ENCODE data around the gene ADM2.
"Not testable (repeated sequence)": the region's sequence is repeated elsewhere in the genome, so short reads cannot be mapped to it uniquely, and the experiment has no call there.

ADM2 gene, protein sequence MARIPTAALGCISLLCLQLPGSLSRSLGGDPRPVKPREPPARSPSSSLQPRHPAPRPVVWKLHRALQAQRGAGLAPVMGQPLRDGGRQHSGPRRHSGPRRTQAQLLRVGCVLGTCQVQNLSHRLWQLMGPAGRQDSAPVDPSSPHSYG

GRCh38 chr22:50481440-50482106, at the start of gene ADM2:
TSS of gene ADM2 (plus strand) at chr22:50481543. CDS start at chr22:50481848, 305 bp downstream.
- DNase-seq = peak; percentile 39

DNA sequence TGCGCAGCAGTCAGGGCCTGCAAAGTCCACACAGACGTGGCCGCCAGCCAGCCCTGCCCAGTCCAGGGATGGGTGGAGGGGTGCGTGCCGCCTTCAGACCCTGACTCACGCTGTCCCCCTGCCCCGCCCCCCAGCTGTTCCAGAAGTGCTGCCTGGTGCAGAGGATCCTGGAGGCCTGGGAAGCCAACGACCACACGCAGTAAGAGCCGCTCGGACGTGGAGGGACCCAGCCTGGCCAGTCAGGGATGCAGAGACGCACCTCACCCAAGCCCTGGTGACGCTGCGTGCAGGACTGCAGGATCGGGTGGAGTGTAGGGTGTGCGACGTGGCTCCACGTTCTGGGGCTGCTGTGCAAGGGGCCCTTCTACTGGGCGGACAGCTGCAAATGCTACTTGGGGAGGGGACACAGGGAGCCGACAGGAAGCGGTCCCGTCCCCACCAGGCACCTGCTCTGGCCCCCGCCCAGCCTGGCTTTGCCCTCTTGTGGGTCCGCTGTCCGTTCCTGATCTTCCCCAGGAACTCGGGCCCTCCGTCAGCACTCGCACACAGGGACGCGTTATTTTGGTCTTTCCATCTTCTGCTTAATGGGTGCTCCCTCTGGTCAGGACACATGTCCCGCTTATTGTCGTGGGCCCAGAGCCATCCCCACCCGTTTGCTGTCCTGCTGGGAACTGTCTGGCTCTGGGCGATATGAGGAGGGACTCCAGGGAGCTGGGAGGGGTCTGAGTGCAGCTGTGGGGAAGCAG, 49.0 kb upstream of the ADM2 start:
- DNase-seq = no peak

GRCh38 chr22:50432877-50433510, 48.3 kb upstream of the ADM2 start:
- not testable (repeated sequence) for DNase-seq

- DNase-seq = no peak
Measured at GRCh38 chr22:50434849-50435248, 46.5 kb upstream of the ADM2 start.

GRCh38 chr22:50435291-50436014, 45.9 kb upstream of the ADM2 start:
- DNase-seq = no peak

DNA sequence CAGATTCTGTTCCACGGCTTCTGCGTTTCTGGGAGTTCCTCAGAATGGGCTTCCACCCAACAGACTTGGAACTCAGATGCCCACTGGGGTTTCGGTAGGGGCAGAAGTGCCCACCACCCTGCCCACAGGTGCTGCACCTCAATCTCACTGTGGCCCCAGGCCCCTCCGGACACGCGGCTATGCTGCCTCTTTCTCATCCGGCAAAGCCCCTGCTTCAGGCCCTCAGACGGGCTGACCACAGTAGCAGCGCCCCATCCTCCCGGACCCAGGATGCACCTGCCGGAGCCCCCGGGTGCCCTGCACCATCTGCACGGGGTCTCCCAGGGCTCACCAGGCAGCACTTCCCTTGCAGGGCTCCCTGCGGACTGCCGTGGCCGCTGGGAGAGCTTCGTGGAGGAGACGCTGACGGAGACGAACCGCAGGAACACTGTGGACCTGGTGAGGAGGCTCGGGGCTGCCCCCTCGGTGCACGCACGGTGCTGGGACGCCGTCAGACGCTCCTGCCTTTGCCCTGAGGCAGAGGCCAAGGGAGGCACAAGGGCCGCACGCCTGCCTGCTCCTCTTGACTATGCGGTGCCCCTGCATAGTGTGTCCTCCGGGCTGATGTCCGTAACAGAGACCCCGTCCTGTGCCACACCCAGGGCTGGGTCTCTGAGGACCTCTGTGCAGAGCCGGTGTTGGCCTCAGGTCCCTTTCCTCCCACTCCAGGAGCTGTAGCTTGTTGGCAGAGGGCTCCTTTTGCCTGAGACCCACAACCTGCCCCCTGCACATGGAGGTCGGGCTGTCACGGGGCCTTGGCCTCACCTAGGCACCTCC, 45.1 kb upstream of the ADM2 start:
- DNase-seq = no peak

- DNase-seq = no peak
Measured at GRCh38 chr22:50436841-50437341, 44.5 kb upstream of the ADM2 start.

DNA sequence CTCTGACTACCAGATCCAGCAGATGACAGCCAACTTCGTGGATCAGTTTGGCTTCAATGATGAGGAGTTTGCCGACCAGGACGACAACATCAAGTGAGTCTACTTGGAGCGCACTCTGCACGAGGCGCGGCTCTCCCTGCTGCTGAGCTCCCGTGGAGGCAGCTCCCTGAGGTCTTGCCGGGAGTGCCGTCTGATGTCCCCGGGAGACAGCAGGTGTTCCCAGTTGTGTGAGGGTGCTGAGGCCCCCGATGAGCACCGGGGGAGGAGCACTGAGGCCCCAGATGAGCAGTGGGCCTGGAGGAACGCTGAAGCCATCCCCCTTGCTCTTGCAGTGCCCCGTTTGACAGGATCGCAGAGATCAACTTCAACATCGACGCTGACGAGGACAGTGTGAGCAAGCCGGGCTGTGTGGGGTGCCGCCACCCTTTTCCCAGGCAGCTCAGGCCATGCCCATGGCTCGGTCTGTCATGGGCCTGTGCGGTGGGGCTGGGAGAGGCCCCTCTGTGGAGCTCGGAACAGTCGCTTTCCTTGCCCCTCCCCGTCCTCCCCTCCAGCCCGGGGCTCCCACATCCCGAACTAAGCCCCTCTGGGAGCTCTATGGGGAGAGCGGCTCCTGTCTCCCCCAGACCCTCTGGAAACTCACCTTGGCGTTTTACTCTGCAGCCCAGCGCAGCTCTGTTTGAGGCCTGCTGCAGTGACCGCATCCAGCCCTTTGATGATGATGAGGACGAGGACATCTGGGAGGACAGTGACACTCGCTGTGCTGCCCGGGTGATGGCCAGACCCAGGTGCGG, 43.6 kb upstream of the ADM2 start:
- no peak for DNase-seq

DNA sequence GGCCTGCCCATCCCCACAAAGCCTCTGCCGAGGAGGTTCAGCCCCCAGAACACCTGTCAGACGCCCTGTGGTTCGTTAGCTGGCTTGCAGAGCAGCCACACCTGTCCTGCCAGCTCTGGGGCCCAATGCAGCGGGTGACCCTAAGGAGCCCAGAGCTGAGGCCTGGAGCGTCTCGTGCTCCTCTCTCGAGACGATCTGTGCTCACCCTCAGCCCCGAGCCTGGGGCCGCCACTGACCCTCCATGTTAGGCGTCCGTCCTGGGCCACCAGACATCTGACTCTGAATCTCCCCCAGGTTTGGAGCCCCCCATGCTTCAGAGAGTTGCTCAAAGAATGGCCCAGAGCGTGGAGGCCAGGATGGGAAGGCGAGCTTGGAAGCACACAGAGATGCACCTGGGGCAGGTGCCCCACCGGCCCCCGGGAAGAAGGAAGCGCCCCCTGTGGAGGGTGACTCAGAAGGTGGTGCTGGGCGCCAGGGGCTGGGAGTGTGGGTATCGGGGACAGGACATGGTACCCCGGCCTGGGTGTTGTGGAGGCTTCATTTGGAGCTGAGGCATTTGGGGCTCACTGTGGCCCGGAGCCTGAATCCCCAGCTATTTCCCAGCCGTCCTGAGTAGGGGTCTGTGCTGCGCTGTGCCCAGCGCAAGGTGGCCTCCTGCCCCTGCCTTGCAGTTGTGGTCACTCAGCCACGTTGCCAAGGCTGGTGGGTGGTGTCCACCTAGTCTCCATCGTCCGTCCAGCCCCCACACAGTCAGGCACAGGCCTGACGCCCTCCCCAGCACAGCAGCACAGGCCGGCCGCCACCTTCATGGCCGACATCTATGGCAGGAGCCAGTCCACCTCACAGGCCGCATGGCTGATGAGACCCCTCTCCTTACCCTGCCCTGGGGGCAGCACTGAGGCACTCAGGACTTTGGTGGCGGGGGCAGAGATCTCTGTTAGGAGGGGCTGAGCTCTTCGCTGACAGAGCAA, 42.8 kb upstream of the ADM2 start:
- no peak for DNase-seq

DNA sequence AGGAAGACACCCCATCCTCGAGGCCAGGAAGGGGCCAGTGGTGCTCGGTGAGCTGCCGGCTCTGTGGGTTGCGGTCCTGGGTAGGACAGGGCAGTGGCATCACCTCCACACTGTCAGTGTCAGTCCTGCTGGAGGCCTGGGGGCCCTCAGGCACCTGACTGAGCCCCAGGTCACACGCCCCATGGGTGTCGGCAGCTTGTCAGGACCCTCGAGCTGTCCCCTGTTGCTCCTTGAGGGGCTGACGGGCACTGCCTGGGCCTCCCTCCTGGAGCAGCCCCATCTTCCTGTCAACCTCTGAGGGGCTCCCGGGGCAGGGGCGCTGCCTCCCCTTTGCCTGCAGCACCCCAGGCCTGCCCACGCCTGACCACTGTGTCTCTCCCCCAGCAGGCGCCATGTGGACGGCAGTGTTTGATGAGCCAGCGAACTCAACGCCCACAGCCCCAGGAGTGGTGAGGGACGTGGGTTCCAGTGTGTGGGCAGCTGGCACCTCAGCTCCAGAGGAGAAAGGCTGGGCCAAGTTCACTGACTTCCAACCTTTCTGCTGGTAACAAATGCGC, 42.0 kb upstream of the ADM2 start:
- no peak for DNase-seq

DNA sequence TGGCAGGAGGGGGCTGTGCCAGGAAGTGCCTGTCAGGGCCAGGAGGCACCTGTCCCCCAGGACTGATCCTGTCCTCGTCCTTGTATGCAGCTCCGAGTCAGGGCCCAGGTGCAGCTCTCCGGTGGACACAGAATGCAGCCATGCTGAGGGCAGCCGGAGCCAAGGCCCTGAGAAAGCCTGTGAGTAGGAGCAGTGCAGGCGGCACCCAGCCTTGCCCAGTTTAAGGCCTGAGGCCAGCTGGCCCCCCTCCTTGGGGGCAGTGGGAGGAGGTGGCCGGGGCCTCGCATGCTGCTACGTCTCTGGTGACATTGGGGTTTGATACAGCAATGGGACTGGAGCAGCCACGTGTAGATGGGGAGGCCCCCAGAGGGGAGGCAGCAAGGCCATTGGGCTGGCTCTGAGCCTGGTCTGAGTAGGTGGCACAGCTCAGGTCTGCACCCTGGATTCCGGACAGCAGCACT, 41.4 kb upstream of the ADM2 start:
- DNase-seq = no peak

GRCh38 chr22:50440544-50441249, 40.6 kb upstream of the ADM2 start:
- DNase-seq = no peak

DNA sequence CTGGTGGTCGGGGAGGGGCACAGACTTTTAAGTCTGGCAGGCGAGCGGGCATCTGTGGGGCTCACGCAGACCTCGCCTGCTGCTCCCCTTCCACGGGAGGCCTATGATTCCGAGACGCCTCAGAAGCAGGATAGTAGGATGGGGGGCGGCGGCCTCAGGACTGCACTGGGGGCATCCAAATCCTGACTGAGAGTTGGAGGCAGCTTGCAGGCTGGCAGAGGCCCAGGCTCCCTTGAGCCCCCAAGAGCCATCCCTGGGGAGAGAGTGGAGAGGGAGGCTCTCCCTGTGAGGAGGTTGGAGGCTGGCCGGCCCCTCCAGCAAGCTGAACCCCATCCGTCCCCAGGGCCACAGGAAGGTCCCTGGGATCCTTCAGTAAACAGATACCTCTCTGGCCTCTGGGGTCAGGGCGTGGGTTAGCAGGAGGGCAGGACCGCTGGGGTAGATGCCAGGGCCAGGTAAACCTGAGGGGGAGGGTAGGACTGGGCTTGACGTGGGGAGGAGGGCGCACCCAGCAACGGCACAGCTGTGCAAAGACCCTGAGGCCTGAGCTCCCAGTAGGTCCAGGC, 39.8 kb upstream of the ADM2 start:
- no peak for DNase-seq

- DNase-seq = no peak
Measured at GRCh38 chr22:50443197-50443596, 38.1 kb upstream of the ADM2 start.

DNA sequence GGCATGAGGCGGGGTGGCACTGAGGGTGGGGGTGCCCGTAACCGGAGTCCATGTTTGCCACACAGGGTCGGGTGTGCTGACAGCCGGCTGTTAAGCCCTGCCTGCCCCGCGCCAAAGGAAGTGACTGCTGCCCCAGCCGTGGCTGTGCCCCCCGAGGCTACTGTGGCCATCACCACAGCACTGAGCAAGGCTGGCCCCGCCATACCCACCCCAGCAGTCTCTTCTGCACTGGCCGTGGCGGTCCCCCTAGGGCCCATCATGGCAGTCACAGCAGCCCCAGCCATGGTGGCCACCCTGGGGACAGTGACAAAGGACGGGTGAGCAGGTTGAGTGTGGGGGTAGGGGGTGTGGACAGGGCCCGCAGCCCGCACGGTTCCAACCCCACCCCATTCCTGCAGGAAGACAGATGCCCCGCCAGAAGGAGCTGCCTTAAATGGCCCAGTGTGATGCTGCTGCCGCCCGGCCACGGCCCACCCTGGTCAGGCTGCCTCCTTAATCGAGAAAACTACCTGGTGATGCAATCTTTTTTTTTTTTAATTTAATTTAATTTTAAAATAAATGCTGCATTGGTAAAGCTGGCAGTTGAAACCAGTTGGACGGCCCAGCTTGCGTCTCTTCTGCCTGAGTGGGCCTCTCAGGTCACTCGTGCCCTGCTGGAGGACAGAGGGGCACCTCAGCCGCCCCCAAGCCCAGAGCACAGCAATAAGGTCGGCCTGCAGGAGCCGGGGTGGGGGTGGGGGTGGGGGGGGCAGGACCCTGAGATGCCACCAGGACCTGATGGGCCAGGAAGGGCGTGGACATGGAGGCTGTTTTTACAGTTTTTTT, 37.3 kb upstream of the ADM2 start:
- no peak for DNase-seq

DNA sequence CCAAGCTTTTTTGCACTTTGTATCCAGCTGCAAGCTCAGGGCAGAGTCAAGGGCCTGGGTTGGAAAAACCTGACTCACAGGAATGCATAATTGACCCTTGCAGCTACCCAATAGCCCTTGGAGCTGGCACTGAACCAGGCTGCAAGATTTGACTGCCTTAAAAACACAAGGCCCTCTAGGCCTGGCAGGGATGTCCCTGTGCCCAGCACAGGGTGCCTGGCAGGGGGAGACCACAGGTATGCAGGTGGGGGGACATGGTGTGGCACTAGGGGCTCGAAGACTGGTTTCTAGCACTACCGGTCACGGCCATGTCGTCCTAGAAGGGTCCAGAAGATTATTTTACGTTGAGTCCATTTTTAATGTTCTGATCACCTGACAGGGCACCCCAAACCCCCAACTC, 36.7 kb upstream of the ADM2 start:
- no peak for DNase-seq

GRCh38 chr22:50445071-50445879, 36.1 kb upstream of the ADM2 start:
- no peak for DNase-seq
